Raji (cell line): ENCODE data around the gene GUCD1.

ENCODE experiments used
- POLR2A ChIP-seq: IDR thresholded peaks from 2 replicates; pipeline ENCODE4 v1.6.1; 2011; ENCODE audit warnings: low read depth, low read length, control low read depth; ENCODE audit not compliant: insufficient read depth

GUCD1 gene

GRCh38 chr22:24501301-24502005 is 53.5 kb downstream of the GUCD1 start:
- TF ChIP-seq POLR2A: no peak

- TF ChIP-seq POLR2A: no peak
These were observed 54.6 kb downstream of the GUCD1 start for GRCh38 chr22:24500277-24500820.

GRCh38 chr22:24499706-24500276 is 55.1 kb downstream of the GUCD1 start:
- no peak for TF ChIP-seq POLR2A

- TF ChIP-seq POLR2A: no peak
These were observed 56.1 kb downstream of the GUCD1 start for GRCh38 chr22:24498824-24499223.

GRCh38 chr22:24497841-24498258 is 57.1 kb downstream of the GUCD1 start:
- no peak for TF ChIP-seq POLR2A

GRCh38 chr22:24496661-24497060 is 58.3 kb downstream of the GUCD1 start:
- TF ChIP-seq POLR2A: no peak

- no peak for TF ChIP-seq POLR2A
These were observed 58.7 kb downstream of the GUCD1 start for GRCh38 chr22:24496234-24496633.

GRCh38 chr22:24495365-24495675 is 59.6 kb downstream of the GUCD1 start:
- TF ChIP-seq POLR2A: no peak

GRCh38 chr22:24494528-24495364 is 60.2 kb downstream of the GUCD1 start, which contains the start of gene UPB1:
Gene UPB1, plus strand, starts transcription at chr22:24495332. Its CDS starts 72 bp downstream, at chr22:24495404.
- TF ChIP-seq POLR2A: no peak

- no peak for TF ChIP-seq POLR2A
These were observed 60.8 kb downstream of the GUCD1 start for GRCh38 chr22:24494167-24494527.

GRCh38 chr22:24492391-24492790 is 62.5 kb downstream of the GUCD1 start:
- no peak for TF ChIP-seq POLR2A
